ENCODE results near the gene CAGE1. TPM values are rescaled to one million over a fixed set of nuclear protein-coding genes. Genes with fewer than 3 reads are reported as not detected.
"Not testable (repeated sequence)": the region's sequence is repeated elsewhere in the genome, so short reads cannot be mapped to it uniquely, and the experiment has no call there.

CAGE1 gene
- total and polyA plus RNA-seq, 2 experiments from 2014 or later, result 0.17 TPM; not detected in 1

GRCh38 chr6:7328243-7328642, 61.3 kb downstream of the CAGE1 start:
- H3K4me2 ChIP-seq, result no peak overlapping the region
- no peaks in the 10 kb centered on the region for H3K4me1 ChIP-seq (ENCODE audit: insufficient read depth)
- no peaks in the 10 kb centered on the region for H3K9me3 ChIP-seq (ENCODE audit: low read depth)
- no peaks in the 10 kb centered on the region for H4K20me1 ChIP-seq (ENCODE audit: insufficient read depth, poor library complexity, severe bottlenecking)
- TF ChIP-seq, protein P1, sequence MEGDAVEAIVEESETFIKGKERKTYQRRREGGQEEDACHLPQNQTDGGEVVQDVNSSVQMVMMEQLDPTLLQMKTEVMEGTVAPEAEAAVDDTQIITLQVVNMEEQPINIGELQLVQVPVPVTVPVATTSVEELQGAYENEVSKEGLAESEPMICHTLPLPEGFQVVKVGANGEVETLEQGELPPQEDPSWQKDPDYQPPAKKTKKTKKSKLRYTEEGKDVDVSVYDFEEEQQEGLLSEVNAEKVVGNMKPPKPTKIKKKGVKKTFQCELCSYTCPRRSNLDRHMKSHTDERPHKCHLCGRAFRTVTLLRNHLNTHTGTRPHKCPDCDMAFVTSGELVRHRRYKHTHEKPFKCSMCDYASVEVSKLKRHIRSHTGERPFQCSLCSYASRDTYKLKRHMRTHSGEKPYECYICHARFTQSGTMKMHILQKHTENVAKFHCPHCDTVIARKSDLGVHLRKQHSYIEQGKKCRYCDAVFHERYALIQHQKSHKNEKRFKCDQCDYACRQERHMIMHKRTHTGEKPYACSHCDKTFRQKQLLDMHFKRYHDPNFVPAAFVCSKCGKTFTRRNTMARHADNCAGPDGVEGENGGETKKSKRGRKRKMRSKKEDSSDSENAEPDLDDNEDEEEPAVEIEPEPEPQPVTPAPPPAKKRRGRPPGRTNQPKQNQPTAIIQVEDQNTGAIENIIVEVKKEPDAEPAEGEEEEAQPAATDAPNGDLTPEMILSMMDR (IDR thresholded peaks at IDR 0.05; ENCODE audit: poor library complexity), result no peak
- TF ChIP-seq EZH2phosphoT487 (IDR thresholded peaks at IDR 0.05; ENCODE audit: low read depth, severe bottlenecking, unreplicated experiment) (no peak), EZH2 (IDR thresholded peaks at IDR 0.05; ENCODE audit: borderline replicate concordance) (no peak)
- no peaks in the 10 kb centered on the region for H3K9me2 ChIP-seq (replicated peaks; ENCODE audit: insufficient read depth)
- H3K27ac ChIP-seq, result no peak overlapping the region
- H3K4me3 ChIP-seq, result no peak overlapping the region
- no peak for DNase-seq (ENCODE audit: low spot score)
- H3K36me3 ChIP-seq (replicated peaks; ENCODE audit: insufficient read depth, low read depth), result no peaks in the 10 kb centered on the region
- no peaks in the 10 kb centered on the region for H3K27me3 ChIP-seq
- no peak overlapping the region for H2AFZ ChIP-seq
- no peaks in the 10 kb centered on the region for H3K79me2 ChIP-seq
- WGBS (ENCODE audit: low lambda C conversion rate, missing lambda C conversion rate), result 72% methylated on average over 2 of the region's 2 CpGs

GRCh38 chr6:7325750-7326149, 63.8 kb downstream of the CAGE1 start:
- Histone ChIP-seq H3K4me1 (ENCODE audit: insufficient read depth) (no peaks in the 10 kb centered on the region), H3K4me2 (no peak overlapping the region), H3K4me3 (no peak overlapping the region), H3K9me2 (replicated peaks; ENCODE audit: insufficient read depth) (no peaks in the 10 kb centered on the region), H3K27ac (no peak overlapping the region), H4K20me1 (ENCODE audit: insufficient read depth, poor library complexity, severe bottlenecking) (no peaks in the 10 kb centered on the region), H3K9me3 (ENCODE audit: low read depth) (no peaks in the 10 kb centered on the region), H3K79me2 (no peaks in the 10 kb centered on the region), H3K36me3 (replicated peaks; ENCODE audit: insufficient read depth, low read depth) (no peaks in the 10 kb centered on the region), H3K27me3 (no peaks in the 10 kb centered on the region), H2AFZ (no peak overlapping the region)
- TF ChIP-seq, protein P1 (IDR thresholded peaks at IDR 0.05; ENCODE audit: poor library complexity), result no peak
- TF ChIP-seq EZH2phosphoT487 (IDR thresholded peaks at IDR 0.05; ENCODE audit: low read depth, severe bottlenecking, unreplicated experiment), result no peak
- TF ChIP-seq EZH2 (IDR thresholded peaks at IDR 0.05; ENCODE audit: borderline replicate concordance), result no peak
- DNase-seq (ENCODE audit: low spot score), result no peak
- WGBS (ENCODE audit: low lambda C conversion rate, missing lambda C conversion rate), result 88% methylated on average over 3 of the region's 3 CpGs

- Histone ChIP-seq H3K9me3 (ENCODE audit: low read depth) (no peaks in the 10 kb centered on the region), H3K4me3 (no peak overlapping the region), H2AFZ (no peak overlapping the region), H3K27ac (no peak overlapping the region), H3K4me1 (ENCODE audit: insufficient read depth) (no peaks in the 10 kb centered on the region), H3K36me3 (replicated peaks; ENCODE audit: insufficient read depth, low read depth) (no peaks in the 10 kb centered on the region), H3K4me2 (no peak overlapping the region), H4K20me1 (ENCODE audit: insufficient read depth, poor library complexity, severe bottlenecking) (no peaks in the 10 kb centered on the region), H3K27me3 (no peaks in the 10 kb centered on the region), H3K9me2 (replicated peaks; ENCODE audit: insufficient read depth) (no peaks in the 10 kb centered on the region), H3K79me2 (no peaks in the 10 kb centered on the region)
- 90% methylated on average over 7 of the region's 7 CpGs for whole genome bisulfite sequencing (ENCODE audit: low lambda C conversion rate, missing lambda C conversion rate)
- TF ChIP-seq, protein P1 (IDR thresholded peaks at IDR 0.05; ENCODE audit: poor library complexity), result no peak
- TF ChIP-seq EZH2phosphoT487 (IDR thresholded peaks at IDR 0.05; ENCODE audit: low read depth, severe bottlenecking, unreplicated experiment) (no peak), EZH2 (IDR thresholded peaks at IDR 0.05; ENCODE audit: borderline replicate concordance) (no peak)
- no peak for DNase-seq (ENCODE audit: low spot score)
These were observed 65.0 kb downstream of the CAGE1 start for GRCh38 chr6:7324520-7324919.

GRCh38 chr6:7323074-7323473, 66.5 kb downstream of the CAGE1 start:
- Histone ChIP-seq H3K27me3 (no peaks in the 10 kb centered on the region), H3K9me2 (replicated peaks; ENCODE audit: insufficient read depth) (no peaks in the 10 kb centered on the region), H3K9me3 (ENCODE audit: low read depth) (no peaks in the 10 kb centered on the region), H3K4me3 (no peak overlapping the region), H4K20me1 (ENCODE audit: insufficient read depth, poor library complexity, severe bottlenecking) (no peaks in the 10 kb centered on the region), H3K79me2 (no peaks in the 10 kb centered on the region), H3K27ac (no peak overlapping the region), H3K4me2 (no peak overlapping the region), H3K36me3 (replicated peaks; ENCODE audit: insufficient read depth, low read depth) (no peaks in the 10 kb centered on the region), H2AFZ (no peak overlapping the region), H3K4me1 (ENCODE audit: insufficient read depth) (no peaks in the 10 kb centered on the region)
- no peak for DNase-seq (ENCODE audit: low spot score)
- TF ChIP-seq EZH2 (IDR thresholded peaks at IDR 0.05; ENCODE audit: borderline replicate concordance), result no peak
- TF ChIP-seq, protein P1 (IDR thresholded peaks at IDR 0.05; ENCODE audit: poor library complexity), result no peak
- TF ChIP-seq EZH2phosphoT487 (IDR thresholded peaks at IDR 0.05; ENCODE audit: low read depth, severe bottlenecking, unreplicated experiment), result no peak

DNA sequence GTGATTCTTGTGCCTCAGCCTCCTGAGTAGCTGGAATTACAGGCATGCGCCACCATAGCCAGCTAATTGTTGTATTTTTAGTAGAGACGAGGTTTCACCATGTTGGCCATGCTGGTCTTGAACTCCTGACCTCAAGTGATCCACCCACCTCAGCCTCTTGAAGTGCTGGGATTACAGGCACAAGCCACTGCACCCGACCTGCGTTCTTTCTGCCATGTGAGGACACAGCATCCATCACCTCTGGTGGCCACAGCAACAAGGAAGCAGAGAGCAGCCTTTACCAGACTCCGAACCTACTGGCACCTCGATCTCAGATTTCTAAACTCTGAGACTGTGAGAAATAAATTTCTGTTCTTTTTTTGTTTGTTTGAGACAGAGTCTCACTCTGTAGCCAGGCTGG, 67.7 kb downstream of the CAGE1 start:
- not testable (repeated sequence) for H3K36me3 ChIP-seq (replicated peaks; ENCODE audit: insufficient read depth, low read depth); H3K9me3 ChIP-seq (ENCODE audit: low read depth); H3K9me2 ChIP-seq (replicated peaks; ENCODE audit: insufficient read depth); H4K20me1 ChIP-seq (ENCODE audit: insufficient read depth, poor library complexity, severe bottlenecking); H3K79me2 ChIP-seq; DNase-seq (ENCODE audit: low spot score); H3K27ac ChIP-seq; H3K4me2 ChIP-seq; H3K27me3 ChIP-seq; H2AFZ ChIP-seq; H3K4me3 ChIP-seq; H3K4me1 ChIP-seq (ENCODE audit: insufficient read depth)
- 95% methylated on average over 6 of the region's 6 CpGs for WGBS (ENCODE audit: low lambda C conversion rate, missing lambda C conversion rate)

All from hepatocyte (in vitro differentiated cells).